Left lung (tissue), 10 donors: ENCODE data around the gene NOXO1. TPM values are rescaled to one million over a fixed set of nuclear protein-coding genes. Genes with fewer than 3 reads are reported as not detected.

ENCODE experiments used
- ATAC-seq: fragments of 200-7000 bp; cut with Tn5 transposase; one replicate; pipeline ENCODE4 v1.9.1; 2020; ENCODE audit warnings: moderate library complexity
- DNase-seq, 4 donors: peaks; one replicate each; pipeline ENCODE4 v3.0.0-alpha.2; 2013 to 2020
- H3K27ac ChIP-seq, 2 donors: fragments of 200-600 bp; sonication (generic) in 1 of 2; one replicate each; pipeline versions ENCODE4 v1.5.0 to v1.8.0; 2020 to 2021
- H3K27me3 ChIP-seq, 2 donors: fragments of 200-600 bp; sonication (generic) in 1 of 2; one replicate each; pipeline versions ENCODE4 v1.5.0 to v1.8.0; 2020 to 2021
- H3K36me3 ChIP-seq, 2 donors: fragments of 200-600 bp; sonication (generic) in 1 of 2; one replicate each; pipeline versions ENCODE4 v1.5.0 to v1.8.0; 2020 to 2021
- H3K4me1 ChIP-seq, 2 donors: fragments of 200-600 bp; one replicate each; pipeline ENCODE4 v1.8.0; 2021
- H3K4me3 ChIP-seq, 2 donors: fragments of 200-600 bp; sonication (generic) in 1 of 2; one replicate each; pipeline versions ENCODE4 v1.5.0 to v1.8.0; 2020 to 2021; ENCODE audit warnings: mild to moderate bottlenecking in 1 of 2
- H3K9me3 ChIP-seq, 2 donors: fragments of 200-600 bp; sonication (generic) in 1 of 2; one replicate each; pipeline versions ENCODE4 v1.5.0 to v1.8.0; 2020 to 2021
- intact Hi-C, 2 donors: fragments of 100-400 bp; cut with DNase I; formaldehyde crosslinking; loops; one replicate each; pipeline versions ENCODE4 v1.11.2 to v1.14.2; 2022
- polyA plus RNA-seq, 6 donors: library from polyadenylated mRNA; unstranded; fragments of 120-200 nt; gene quantifications; one replicate each; pipeline ENCODE4 v1.2.1, GENCODE V29; 2013; ENCODE audit not compliant: insufficient read length in 6 of 6
- total RNA-seq, 2 donors: library from RNA; stranded (reverse); fragmentation: NEBNext Ultra II Directional; extraction: Animal tissue kit (Norgen Biotek cat#: 25700); gene quantifications; one replicate each; pipeline ENCODE4 v1.2.1, GENCODE V29; 2021
- TF ChIP-seq, protein P1 (sequence below), 2 donors: fragments of 200-600 bp; sonication (generic) in 1 of 2; IDR thresholded peaks; one replicate each; pipeline versions ENCODE4 v1.5.0 to v1.8.0; 2021; ENCODE audit warnings: antibody characterized with exemption in 2 of 2
- donor health status: DM: no; HTN: yes; CAD: no.
- donor health status: DM: no; HTN: no; CAD: no.

Gene NOXO1
- total and polyA plus RNA-seq, 8 donors = 0.30 to 5.6 (median 0.64) TPM; not detected in 2

DNA sequence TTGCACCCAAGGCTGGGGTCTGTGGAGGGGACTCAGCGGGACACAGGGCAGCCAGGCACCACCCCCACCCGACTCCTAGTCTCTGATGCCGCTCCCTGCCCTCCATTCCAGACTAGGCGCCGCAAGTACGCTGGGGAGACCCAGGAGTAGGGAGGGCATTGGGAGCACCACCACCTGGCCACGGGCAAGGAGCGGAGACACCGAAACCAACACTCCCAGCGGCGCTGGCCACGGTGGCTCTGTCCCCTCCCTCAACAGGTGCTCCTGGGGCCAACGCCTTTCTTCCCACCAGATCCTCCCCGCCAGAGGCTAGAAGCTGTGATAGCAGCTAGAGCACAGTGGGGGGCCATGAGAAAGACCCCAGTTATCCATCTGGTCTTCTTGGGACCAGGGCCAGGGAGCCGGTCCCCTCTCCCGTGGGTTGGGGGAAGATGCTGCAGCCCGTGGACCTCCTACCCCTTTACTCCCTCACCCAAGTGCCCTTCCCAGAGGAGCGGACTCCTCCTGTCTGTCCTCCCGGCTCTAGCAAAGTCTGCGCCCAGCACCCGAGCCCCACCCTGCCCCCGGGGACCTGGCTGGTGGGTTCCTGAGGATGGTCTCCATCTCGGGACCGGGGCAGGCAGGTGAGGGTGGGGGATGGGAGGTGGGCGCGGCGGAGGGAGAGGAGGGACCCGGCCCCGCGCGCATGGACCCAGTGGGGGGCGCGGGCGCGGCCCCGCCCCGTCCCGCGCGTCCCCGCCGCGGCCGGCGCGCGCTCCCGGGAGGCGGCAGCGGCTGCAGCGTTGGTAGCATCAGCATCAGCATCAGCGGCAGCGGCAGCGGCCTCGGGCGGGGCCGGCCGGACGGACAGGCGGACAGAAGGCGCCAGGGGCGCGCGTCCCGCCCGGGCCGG, 8.2 kb upstream of the NOXO1 start, which contains the start of gene SYNGR3:
Gene SYNGR3 (plus strand): TSS at position 762 of the 892 bp plus-strand sequence. CDS start 133 bp downstream, outside the sequence.
- peaks cover 28 to 52% of the 10 kb centered on the region in 2 donors for H3K4me1 ChIP-seq
- peaks cover 0 to 5% of the 10 kb centered on the region in 2 donors for H3K9me3 ChIP-seq
- peak within 1 kb of the TSS in 1 of 2 donors; percentile 16 for H3K4me3 ChIP-seq
- intact Hi-C loops = no loop called here
- peaks cover 0 to 24% of the 10 kb centered on the region in 2 donors for H3K36me3 ChIP-seq
- H3K27me3 ChIP-seq = peaks cover 29 to 41% of the 10 kb centered on the region in 2 donors
- H3K27ac ChIP-seq = no peak within 1 kb of the TSS
- TF ChIP-seq, protein P1, sequence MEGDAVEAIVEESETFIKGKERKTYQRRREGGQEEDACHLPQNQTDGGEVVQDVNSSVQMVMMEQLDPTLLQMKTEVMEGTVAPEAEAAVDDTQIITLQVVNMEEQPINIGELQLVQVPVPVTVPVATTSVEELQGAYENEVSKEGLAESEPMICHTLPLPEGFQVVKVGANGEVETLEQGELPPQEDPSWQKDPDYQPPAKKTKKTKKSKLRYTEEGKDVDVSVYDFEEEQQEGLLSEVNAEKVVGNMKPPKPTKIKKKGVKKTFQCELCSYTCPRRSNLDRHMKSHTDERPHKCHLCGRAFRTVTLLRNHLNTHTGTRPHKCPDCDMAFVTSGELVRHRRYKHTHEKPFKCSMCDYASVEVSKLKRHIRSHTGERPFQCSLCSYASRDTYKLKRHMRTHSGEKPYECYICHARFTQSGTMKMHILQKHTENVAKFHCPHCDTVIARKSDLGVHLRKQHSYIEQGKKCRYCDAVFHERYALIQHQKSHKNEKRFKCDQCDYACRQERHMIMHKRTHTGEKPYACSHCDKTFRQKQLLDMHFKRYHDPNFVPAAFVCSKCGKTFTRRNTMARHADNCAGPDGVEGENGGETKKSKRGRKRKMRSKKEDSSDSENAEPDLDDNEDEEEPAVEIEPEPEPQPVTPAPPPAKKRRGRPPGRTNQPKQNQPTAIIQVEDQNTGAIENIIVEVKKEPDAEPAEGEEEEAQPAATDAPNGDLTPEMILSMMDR (IDR thresholded peaks at IDR 0.05) = no peak
- ATAC-seq (no peak), DNase-seq (peak in 1 of 4 donors; percentile 80)

GRCh38 chr16:1987198-1987597, 5.9 kb upstream of the NOXO1 start:
- H3K27ac ChIP-seq = no peak overlapping the region
- TF ChIP-seq, protein P1 (IDR thresholded peaks at IDR 0.05) = no peak
- peaks cover 33 to 53% of the 10 kb centered on the region in 2 donors for H3K4me1 ChIP-seq
- H3K27me3 ChIP-seq = peaks cover 29 to 56% of the 10 kb centered on the region in 2 donors
- ATAC-seq = no peak
- H3K36me3 ChIP-seq = peaks cover 0 to 24% of the 10 kb centered on the region in 2 donors
- no peak for DNase-seq
- intact Hi-C loops = no loop called here
- no peak overlapping the region for H3K4me3 ChIP-seq
- H3K9me3 ChIP-seq = no peaks in the 10 kb centered on the region

DNA sequence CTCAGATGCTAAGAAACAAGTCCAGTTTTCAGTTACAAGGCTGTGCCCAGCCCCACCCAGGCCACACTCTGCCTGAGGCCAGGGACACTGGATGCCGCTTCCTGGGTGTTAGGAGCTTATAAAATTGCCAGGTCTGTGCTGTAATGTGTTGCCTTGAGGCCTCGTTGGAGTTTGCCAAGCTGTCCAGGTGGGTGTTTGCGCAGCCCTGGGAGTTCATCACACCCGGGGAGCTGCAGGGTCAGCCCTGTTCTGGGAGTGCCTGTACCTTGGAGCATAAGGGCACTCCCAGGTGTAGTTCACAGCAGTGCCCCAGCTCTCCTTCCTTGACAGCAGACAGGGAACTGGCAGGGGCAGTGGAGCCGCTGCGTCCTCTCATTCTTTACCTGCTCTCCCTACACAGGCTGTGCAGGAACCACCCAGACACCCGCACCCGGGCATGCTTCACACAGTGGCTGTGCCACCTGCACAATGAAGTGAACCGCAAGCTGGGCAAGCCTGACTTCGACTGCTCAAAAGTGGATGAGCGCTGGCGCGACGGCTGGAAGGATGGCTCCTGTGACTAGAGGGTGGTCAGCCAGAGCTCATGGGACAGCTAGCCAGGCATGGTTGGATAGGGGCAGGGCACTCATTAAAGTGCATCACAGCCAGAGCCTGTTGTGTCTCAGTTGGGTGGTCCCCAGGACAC, 4.3 kb upstream of the NOXO1 start:
- intact Hi-C loops = no loop called here
- DNase-seq (no peak), ATAC-seq (no peak)
- TF ChIP-seq, protein P1 (IDR thresholded peaks at IDR 0.05) = no peak
- Histone ChIP-seq H3K4me1 (peaks cover 19 to 39% of the 10 kb centered on the region in 2 donors), H3K27ac (no peak overlapping the region), H3K36me3 (peaks cover 0 to 24% of the 10 kb centered on the region in 2 donors), H3K9me3 (no peaks in the 10 kb centered on the region), H3K4me3 (no peak overlapping the region), H3K27me3 (peaks cover 29 to 58% of the 10 kb centered on the region in 2 donors)

DNA sequence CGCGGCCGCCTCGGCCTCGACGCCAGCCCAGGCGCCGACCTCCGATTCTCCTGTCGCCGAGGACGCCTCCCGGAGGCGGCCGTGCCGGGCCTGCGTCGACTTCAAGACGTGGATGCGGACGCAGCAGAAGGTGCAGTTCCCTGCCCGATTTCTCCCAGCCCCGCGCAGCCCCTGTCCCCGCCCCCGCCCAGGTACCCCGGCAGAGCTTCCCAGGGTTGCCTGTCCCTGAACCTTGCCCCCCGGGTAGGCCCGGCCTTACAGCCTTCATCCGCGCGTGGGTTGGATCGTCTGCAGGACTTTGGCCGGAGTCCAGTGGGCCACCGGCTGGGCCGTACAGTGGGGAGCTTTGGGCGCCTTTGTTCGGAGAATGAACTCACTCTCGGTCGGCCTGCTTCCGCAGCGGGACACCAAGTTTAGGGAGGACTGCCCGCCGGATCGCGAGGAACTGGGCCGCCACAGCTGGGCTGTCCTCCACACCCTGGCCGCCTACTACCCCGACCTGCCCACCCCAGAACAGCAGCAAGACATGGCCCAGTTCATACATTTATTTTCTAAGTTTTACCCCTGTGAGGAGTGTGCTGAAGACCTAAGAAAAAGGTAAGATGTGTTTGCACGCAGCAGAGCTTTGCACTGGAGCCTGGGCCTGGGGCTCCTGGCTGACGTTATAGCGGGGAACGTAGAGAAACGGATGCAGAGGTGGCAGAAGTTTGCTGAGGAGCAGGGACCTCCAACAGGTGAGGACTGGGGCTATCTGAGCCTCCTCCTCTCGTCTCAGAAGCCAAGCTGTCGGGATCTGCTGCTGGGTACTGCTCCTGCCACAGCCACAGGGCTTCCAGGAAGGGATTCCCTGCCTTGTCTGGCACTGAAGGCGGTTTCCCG, 3.3 kb upstream of the NOXO1 start:
- Histone ChIP-seq H3K4me1 (peaks cover 15 to 29% of the 10 kb centered on the region in 2 donors), H3K27ac (peak overlapping the region; percentile 63 to 88), H3K36me3 (peaks cover 0 to 24% of the 10 kb centered on the region in 2 donors), H3K4me3 (peak overlapping the region; percentile 71 to 88), H3K9me3 (no peaks in the 10 kb centered on the region), H3K27me3 (peaks cover 34 to 58% of the 10 kb centered on the region in 2 donors)
- intact Hi-C loops = no loop called here
- DNase-seq (no peak), ATAC-seq (no peak)
- TF ChIP-seq, protein P1 (IDR thresholded peaks at IDR 0.05) = no peak
